ENCODE results near the gene LCE3A.

DNA sequence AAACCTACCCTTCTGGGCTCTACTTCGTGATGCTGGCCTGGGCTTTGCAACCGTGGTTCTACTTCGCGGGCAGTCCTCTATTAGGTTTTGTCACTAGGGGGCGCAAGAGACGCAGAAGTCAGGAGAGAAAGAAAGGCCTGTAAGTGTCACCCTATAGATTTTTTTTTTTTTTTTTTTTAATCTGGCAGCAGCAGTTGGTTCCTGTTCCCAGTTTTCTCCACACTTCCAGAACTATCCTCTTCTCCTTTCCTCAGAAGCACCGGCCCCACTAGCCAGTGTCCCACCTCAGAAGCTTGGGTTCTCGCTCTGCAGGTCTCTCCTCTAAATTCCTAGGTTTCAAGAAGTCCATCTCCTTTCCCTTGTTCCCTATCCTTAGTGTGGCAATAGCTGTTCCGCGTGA is 31.2 kb upstream of the LCE3A start:
- no peak for TF ChIP-seq EZH2phosphoT487 (IDR thresholded peaks at IDR 0.05; ENCODE audit: insufficient read depth, low read depth)
- TF ChIP-seq EZH2 (IDR thresholded peaks at IDR 0.05; ENCODE audit: insufficient read depth, poor library complexity, severe bottlenecking), result no peak
